MCF 10A (cell line): Measurements from ENCODE around the gene ADAM17. TPM values are rescaled to one million over a fixed set of nuclear protein-coding genes. Genes with fewer than 3 reads are reported as not detected.

Experiments
- BruUV-seq: library from RNA; stranded (reverse); fragments of 400-500 nt; replicated peaks from 2 replicates; lab custom pipeline; 2021; lab: Mats Ljungman, UMichigan
- CTCF ChIA-PET: fragments of 300-600 bp; sonication (Branson Sonifier 250); formaldehyde crosslinking; extraction: SDS; loops from one replicate; lab custom pipeline; 2021; ENCODE audit warnings: antibody characterized with exemption, inconsistent platforms; lab: Yijun Ruan, JAX
- POLR2A ChIA-PET: fragments of 300-600, 350-650 bp; sonication (Branson Sonifier 250); formaldehyde crosslinking; extraction: SDS; loops from one replicate; lab custom pipeline; 2020; ENCODE audit warnings: antibody characterized with exemption, inconsistent platforms; lab: Yijun Ruan, JAX
- DNase-seq: peaks from one replicate; pipeline ENCODE4 v3.0.0-alpha.2; 2018; ENCODE audit not compliant: unreplicated experiment
- H3K27ac Mint-ChIP-seq: one replicate; pipeline ENCODE4 v1.8.0; 2022; ENCODE audit warnings: mild to moderate bottlenecking, low read depth, mixed read lengths; ENCODE audit not compliant: unreplicated experiment
- H3K27me3 Mint-ChIP-seq: one replicate; pipeline ENCODE4 v1.8.0; 2022; ENCODE audit warnings: mixed read lengths; ENCODE audit not compliant: insufficient read depth, unreplicated experiment
- H3K36me3 Mint-ChIP-seq: one replicate; pipeline ENCODE4 v1.8.0; 2022; ENCODE audit warnings: mild to moderate bottlenecking, moderate library complexity, mixed read lengths; ENCODE audit not compliant: insufficient read depth, unreplicated experiment
- H3K4me1 Mint-ChIP-seq: one replicate; pipeline ENCODE4 v1.8.0; 2022; ENCODE audit warnings: mixed read lengths; ENCODE audit not compliant: insufficient read depth, unreplicated experiment
- H3K4me3 Mint-ChIP-seq: one replicate; pipeline ENCODE4 v1.8.0; 2022; ENCODE audit warnings: mild to moderate bottlenecking, moderate library complexity, mixed read lengths; ENCODE audit not compliant: unreplicated experiment
- H3K9me3 Mint-ChIP-seq: one replicate; pipeline ENCODE4 v1.8.0; 2022; ENCODE audit warnings: mixed read lengths; ENCODE audit not compliant: unreplicated experiment
- intact Hi-C: fragments of 100-400 bp; cut with micrococcal nuclease; formaldehyde crosslinking; loops from 2 replicates; pipeline ENCODE4 v1.14.1; 2022
- total RNA-seq: library from RNA; stranded (reverse); gene quantifications from 2 replicates; pipeline ENCODE4 v1.2.3, GENCODE V29; 2022
- TF ChIP-seq, protein P1 (sequence below): fragments of 200-600 bp; IDR thresholded peaks from one replicate; pipeline ENCODE4 v1.8.0; 2022; ENCODE audit warnings: antibody characterized with exemption, mild to moderate bottlenecking; ENCODE audit not compliant: unreplicated experiment

The ADAM17 gene
- total RNA-seq, 1 experiment from 2014 or later, result 44.3 TPM

DNA sequence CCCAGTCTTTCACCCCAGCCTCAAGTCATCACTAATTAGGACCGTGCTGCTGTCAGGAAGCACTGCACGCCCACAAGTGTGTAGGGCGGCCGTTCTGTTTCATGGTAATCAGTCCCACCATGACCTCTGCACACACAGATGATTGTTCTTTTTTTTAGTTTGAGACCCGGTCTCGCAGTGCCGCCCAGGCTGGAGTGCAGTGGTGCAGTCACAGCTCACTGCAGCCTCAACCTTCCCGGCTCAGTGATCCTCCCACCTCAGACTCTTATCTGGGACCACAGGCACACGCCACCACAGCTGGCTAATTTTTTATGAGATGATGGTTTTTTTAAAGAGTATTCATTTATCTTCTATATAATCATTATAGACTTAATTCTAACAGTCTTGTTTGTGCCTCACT, 83.1 kb downstream of the ADAM17 start:
- Mint-ChIP-seq H3K27me3 (no peaks in the 10 kb centered on the region), H3K4me3 (no peak overlapping the region), H3K36me3 (peaks cover 35% of the 10 kb centered on the region), H3K9me3 (no peaks in the 10 kb centered on the region), H3K27ac (no peak overlapping the region), H3K4me1 (peaks cover 11% of the 10 kb centered on the region)
- TF ChIP-seq, protein P1, sequence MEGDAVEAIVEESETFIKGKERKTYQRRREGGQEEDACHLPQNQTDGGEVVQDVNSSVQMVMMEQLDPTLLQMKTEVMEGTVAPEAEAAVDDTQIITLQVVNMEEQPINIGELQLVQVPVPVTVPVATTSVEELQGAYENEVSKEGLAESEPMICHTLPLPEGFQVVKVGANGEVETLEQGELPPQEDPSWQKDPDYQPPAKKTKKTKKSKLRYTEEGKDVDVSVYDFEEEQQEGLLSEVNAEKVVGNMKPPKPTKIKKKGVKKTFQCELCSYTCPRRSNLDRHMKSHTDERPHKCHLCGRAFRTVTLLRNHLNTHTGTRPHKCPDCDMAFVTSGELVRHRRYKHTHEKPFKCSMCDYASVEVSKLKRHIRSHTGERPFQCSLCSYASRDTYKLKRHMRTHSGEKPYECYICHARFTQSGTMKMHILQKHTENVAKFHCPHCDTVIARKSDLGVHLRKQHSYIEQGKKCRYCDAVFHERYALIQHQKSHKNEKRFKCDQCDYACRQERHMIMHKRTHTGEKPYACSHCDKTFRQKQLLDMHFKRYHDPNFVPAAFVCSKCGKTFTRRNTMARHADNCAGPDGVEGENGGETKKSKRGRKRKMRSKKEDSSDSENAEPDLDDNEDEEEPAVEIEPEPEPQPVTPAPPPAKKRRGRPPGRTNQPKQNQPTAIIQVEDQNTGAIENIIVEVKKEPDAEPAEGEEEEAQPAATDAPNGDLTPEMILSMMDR, result no peak
- no peak for DNase-seq
- CTCF ChIA-PET, result no interaction called here
- intact Hi-C loops, result no loop called here
- BruUV-seq, result no TSS peak
- POLR2A ChIA-PET, result interaction anchor here (0.8 kb wide), 1 partner anchor 157 kb away, joined by 3 read pairs; no protein-coding TSS in a partner anchor

DNA sequence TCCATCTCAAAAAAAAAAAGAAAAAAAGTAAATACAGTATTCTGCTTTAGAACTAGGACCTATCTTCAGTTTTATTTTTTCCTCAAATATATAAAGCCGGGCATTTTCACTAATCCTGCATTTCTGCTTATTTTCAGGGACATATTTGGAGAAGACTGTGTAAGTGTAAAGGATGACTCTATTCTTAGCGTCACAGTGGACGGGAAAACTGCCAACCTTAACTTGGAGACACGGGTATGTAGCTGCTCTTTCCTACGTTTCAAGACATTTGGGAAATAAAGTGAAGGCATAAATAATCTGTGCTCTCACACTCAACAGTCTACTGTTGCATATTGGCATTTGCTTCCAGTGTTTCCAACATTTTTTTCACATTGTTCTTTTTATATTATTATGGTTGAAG, 84.4 kb downstream of the ADAM17 start:
- Mint-ChIP-seq H3K27ac (no peak overlapping the region), H3K27me3 (no peaks in the 10 kb centered on the region), H3K4me1 (peaks cover 6% of the 10 kb centered on the region), H3K9me3 (no peaks in the 10 kb centered on the region), H3K4me3 (no peak overlapping the region), H3K36me3 (peaks cover 37% of the 10 kb centered on the region)
- DNase-seq, result no peak
- CTCF ChIA-PET, result no interaction called here
- TF ChIP-seq, protein P1, result no peak
- intact Hi-C loops, result no loop called here
- POLR2A ChIA-PET, result interaction anchor here (2.1 kb wide), 1 partner anchor 48 kb away, joined by 8 read pairs; the partner anchor contains the start of genes CPSF3 and ITGB1BP1
- BruUV-seq, result no TSS peak

DNA sequence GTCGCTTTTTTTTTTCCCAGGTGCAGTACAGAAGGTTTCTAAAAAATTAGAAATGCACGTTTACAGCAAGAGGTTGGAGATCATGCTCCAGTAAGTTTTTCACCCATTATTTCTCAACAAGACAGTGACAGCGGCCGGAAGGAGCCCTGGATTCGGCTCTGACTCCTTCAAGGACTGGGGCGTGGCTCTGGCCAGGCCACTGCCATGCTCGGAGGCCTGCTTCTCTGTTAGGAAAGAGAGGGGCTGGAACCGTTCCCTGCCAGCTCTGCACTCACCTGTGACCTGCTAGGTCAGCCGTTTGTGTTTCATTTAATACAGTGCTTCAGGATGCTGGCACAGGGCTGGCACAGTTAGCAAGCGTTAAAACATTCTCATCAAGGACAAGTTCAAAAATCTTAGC, 87.9 kb downstream of the ADAM17 start:
- BruUV-seq, result no TSS peak
- ChIA-PET CTCF (no interaction called here), POLR2A (no interaction called here)
- Mint-ChIP-seq H3K9me3 (no peaks in the 10 kb centered on the region), H3K36me3 (peaks cover 37% of the 10 kb centered on the region), H3K27ac (no peak overlapping the region), H3K4me3 (no peak overlapping the region), H3K4me1 (no peaks in the 10 kb centered on the region), H3K27me3 (no peaks in the 10 kb centered on the region)
- peak; percentile 33 for DNase-seq
- TF ChIP-seq, protein P1, result no peak
- intact Hi-C loops, result no loop called here

DNA sequence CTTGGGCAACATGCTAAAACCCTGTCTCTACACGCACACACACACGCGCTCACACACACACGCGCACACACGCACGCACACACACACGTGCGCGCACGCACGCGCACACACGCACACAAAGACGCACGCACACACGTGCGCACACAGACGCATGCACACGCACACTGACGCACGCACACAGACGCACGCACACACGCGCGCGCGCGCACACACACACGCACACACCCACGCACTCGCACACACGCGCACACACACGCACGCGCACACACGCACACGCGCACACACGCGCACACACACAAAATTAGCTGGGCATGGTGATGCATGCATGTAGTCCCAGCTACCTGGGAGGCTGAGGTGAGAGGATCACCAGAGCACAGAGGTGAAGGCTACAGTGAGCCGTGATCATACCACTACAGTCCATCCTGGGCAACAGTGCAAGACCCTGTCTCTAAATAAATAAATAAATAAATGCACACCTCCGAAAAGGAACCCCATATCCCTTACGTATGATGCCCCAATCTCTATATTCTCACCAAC, 89.4 kb downstream of the ADAM17 start:
- intact Hi-C loops, result no loop called here
- H3K27me3 Mint-ChIP-seq, result no peaks in the 10 kb centered on the region
- no peaks in the 10 kb centered on the region for H3K9me3 Mint-ChIP-seq
- no peak overlapping the region for H3K4me3 Mint-ChIP-seq
- CTCF ChIA-PET, result interaction anchor here (0.5 kb wide), 1 partner anchor 8 kb away, joined by 3 read pairs; no protein-coding TSS in a partner anchor
- H3K27ac Mint-ChIP-seq, result no peak overlapping the region
- DNase-seq, result no peak
- peaks cover 43% of the 10 kb centered on the region for H3K36me3 Mint-ChIP-seq
- POLR2A ChIA-PET, result no interaction called here
- H3K4me1 Mint-ChIP-seq, result no peaks in the 10 kb centered on the region
- TF ChIP-seq, protein P1, result no peak
- BruUV-seq, result no TSS peak
